K562 (cell line): ENCODE measurements around the gene STX1A. TPM values are rescaled to one million over a fixed set of nuclear protein-coding genes. Genes with fewer than 3 reads are reported as not detected.

Experiments used
- ARID3A ChIP-seq: IDR thresholded peaks from 2 replicates; pipeline ENCODE4 v1.6.1; 2012; ENCODE audit warnings: low read depth, low read length, improper control_type of control experiment, borderline replicate concordance
- C11orf30 ChIP-seq: fragments of 450-650 bp; IDR thresholded peaks from 2 replicates; pipeline ENCODE4 v1.6.1; 2016; ENCODE audit warnings: low read depth, mild to moderate bottlenecking
- CHCHD3 ChIP-seq: fragments of 250-450 bp; sonication (Bioruptor Pico); IDR thresholded peaks from 2 replicates; pipeline ENCODE4 v2.1.2; 2022; ENCODE audit warnings: mild to moderate bottlenecking
- CREM ChIP-seq: IDR thresholded peaks from 2 replicates; pipeline ENCODE4 v1.6.1; 2014; ENCODE audit warnings: antibody characterized with exemption, low read depth
- CTCF ChIP-seq, 3 experiments: IDR thresholded peaks in 2 of 3; conservative IDR thresholded peaks in 1 of 3; 2 replicates each; pipeline ENCODE4 v1.5.1; 2011 to 2012; ENCODE audit warnings: low read length in 3 of 3, mild to moderate bottlenecking in 3 of 3, control low read depth in 2 of 3, improper control_type of control experiment in 1 of 3, inconsistent platforms in 1 of 3, low read depth in 1 of 3, mixed read lengths in 1 of 3, moderate library complexity in 1 of 3; ENCODE audit not compliant: insufficient read depth in 2 of 3
- CUX1 ChIP-seq: fragments of 200-800 bp; sonication (Bioruptor generic); IDR thresholded peaks from 2 replicates; pipeline ENCODE4 v1.6.1; 2016; ENCODE audit warnings: missing genetic modification characterization, missing compliant biosample characterization
- FOXM1 ChIP-seq, 2 experiments: fragments of 450-650 bp in 1 of 2; sonication (generic) in 1 of 2; formaldehyde crosslinking in 1 of 2; IDR thresholded peaks; 2 replicates each; pipeline versions ENCODE4 v1.6.1 to v1.9.0; 2017 to 2022; ENCODE audit warnings: low read depth in 2 of 2, mild to moderate bottlenecking in 2 of 2, missing genetic modification reagents in 1 of 2, moderate library complexity in 1 of 2
- HCFC1 ChIP-seq: IDR thresholded peaks from 2 replicates; pipeline ENCODE4 v1.6.1; 2012; ENCODE audit warnings: low read depth, low read length, improper control_type of control experiment
- KAT2B ChIP-seq: IDR thresholded peaks from one replicate; pipeline ENCODE4 v1.6.1; 2012; ENCODE audit warnings: low read depth, mild to moderate bottlenecking, control low read depth, inconsistent platforms, low read length, moderate library complexity
- KAT8 ChIP-seq: fragments of 450-650 bp; IDR thresholded peaks from 2 replicates; pipeline ENCODE4 v1.6.1; 2016; ENCODE audit warnings: low read depth, mild to moderate bottlenecking
- LEF1 ChIP-seq: fragments of 450-650 bp; IDR thresholded peaks from 2 replicates; pipeline ENCODE4 v1.6.1; 2016; ENCODE audit warnings: mild to moderate bottlenecking
- MXI1 ChIP-seq: IDR thresholded peaks from 2 replicates; pipeline ENCODE4 v1.6.1; 2011; ENCODE audit warnings: low read depth, mild to moderate bottlenecking, improper control_type of control experiment, low read length
- NCOA2 ChIP-seq, 2 experiments: fragments of 450-650 bp; IDR thresholded peaks; 2 replicates each; pipeline ENCODE4 v1.6.1; 2018; ENCODE audit warnings: mild to moderate bottlenecking in 2 of 2, moderate library complexity in 1 of 2; ENCODE audit not compliant: partially characterized antibody in 2 of 2
- NCOA6 ChIP-seq: fragments of 450-650 bp; IDR thresholded peaks from 2 replicates; pipeline ENCODE4 v1.6.1; 2017; ENCODE audit warnings: mild to moderate bottlenecking
- PHF21A ChIP-seq: fragments of 450-650 bp; IDR thresholded peaks from 2 replicates; pipeline ENCODE4 v1.6.1; 2017; ENCODE audit warnings: low read depth, borderline replicate concordance
- ZC3H4 ChIP-seq: sonication (generic); formaldehyde crosslinking; IDR thresholded peaks from 2 replicates; pipeline ENCODE4 v1.9.0; 2021; ENCODE audit warnings: missing genetic modification reagents, borderline replicate concordance
- ZNF584 ChIP-seq: fragments of 200-800 bp; sonication (Bioruptor generic); IDR thresholded peaks from 2 replicates; pipeline ENCODE4 v1.6.1; 2016; ENCODE audit warnings: low read depth, mild to moderate bottlenecking, missing genetic modification characterization, missing compliant biosample characterization
- ZNF780A ChIP-seq: fragments of 250-450 bp; sonication (Bioruptor Pico); IDR thresholded peaks from 2 replicates; pipeline ENCODE4 v1.5.0; 2021; ENCODE audit warnings: mild to moderate bottlenecking
- polyA plus RNA-seq, 8 experiments: library from polyadenylated mRNA; depleted of rRNA in 4 of 8; stranded (reverse) in 5 of 8; unstranded in 3 of 8; fragments of >200 nt; fragmentation: Nextera tagmentation in 2 of 8; fragmentation: Illumina TruSeq in 1 of 8; extraction: Ambion mirVana in 2 of 8; extraction: Trizol in 1 of 8; gene quantifications; 2 replicates each; pipeline versions ENCODE4 v1.2.1 to v1.2.3, GENCODE V29; 2011 to 2014; ENCODE audit warnings: inconsistent platforms in 1 of 8, missing spikeins in 1 of 8
- total RNA-seq, 7 experiments: library from RNA; depleted of rRNA in 6 of 7; stranded (reverse); fragments of >200 nt in 6 of 7; fragmentation: Illumina TruSeq in 2 of 7; extraction: Trizol in 2 of 7; gene quantifications; 2 replicates each; pipeline versions ENCODE4 v1.2.1 to v1.2.3, GENCODE V29; 2011 to 2021; ENCODE audit warnings: low replicate concordance in 1 of 7

The STX1A gene
- total and polyA plus RNA-seq, 9 of the 15 experiments (the other 6 are each of a cell fraction or from before 2014, with no cell fraction given): 0.04 to 15.1 (median 6.3) TPM

GRCh38 chr7:73683788-73684693 is 35.4 kb downstream of the STX1A start (continued):
- no peak for TF ChIP-seq FOXM1 (IDR thresholded peaks at IDR 0.05; ENCODE audit: low read depth)
- no peak for TF ChIP-seq FOXM1 (CRISPR knock-in tag; IDR thresholded peaks at IDR 0.05; ENCODE audit: low read depth)
- no peak for TF ChIP-seq KAT2B
- no peak for TF ChIP-seq C11orf30
- TF ChIP-seq ZC3H4: no peak
- peak; percentile 77 for TF ChIP-seq CREM
- TF ChIP-seq KAT8: no peak
- TF ChIP-seq ZNF780A (CRISPR knock-in tag): no peak
- TF ChIP-seq PHF21A: no peak
- TF ChIP-seq HCFC1: no peak
- TF ChIP-seq CHCHD3 (CRISPR knock-in tag): no peak
- TF ChIP-seq CUX1: no peak
- TF ChIP-seq NCOA6: no peak
- TF ChIP-seq CTCF (IDR thresholded peaks at IDR 0.05 in 2 of 3, conservative IDR thresholded peaks at IDR 0.05 in 1 of 3; ENCODE audit: insufficient read depth in 2 of 3, low read depth in 1 of 3, low read length in 3 of 3): no peak
- TF ChIP-seq MXI1: no peak
- no peak for TF ChIP-seq LEF1
- TF ChIP-seq NCOA2 (IDR thresholded peaks at IDR 0.05; ENCODE audit: partially characterized antibody in 2 of 2): no peak
- TF ChIP-seq ARID3A: no peak
- TF ChIP-seq ZNF584 (CRISPR knock-in tag): no peak
